ENCODE data around the gene FAM124A. TPM values are rescaled to one million over a fixed set of nuclear protein-coding genes. Genes with fewer than 3 reads are reported as not detected.

FAM124A gene
- total and polyA plus RNA-seq, 2 donors (not counting 3 experiments of a cell fraction or from before 2014, with no cell fraction given), result 3.8 to 9.9 TPM

DNA sequence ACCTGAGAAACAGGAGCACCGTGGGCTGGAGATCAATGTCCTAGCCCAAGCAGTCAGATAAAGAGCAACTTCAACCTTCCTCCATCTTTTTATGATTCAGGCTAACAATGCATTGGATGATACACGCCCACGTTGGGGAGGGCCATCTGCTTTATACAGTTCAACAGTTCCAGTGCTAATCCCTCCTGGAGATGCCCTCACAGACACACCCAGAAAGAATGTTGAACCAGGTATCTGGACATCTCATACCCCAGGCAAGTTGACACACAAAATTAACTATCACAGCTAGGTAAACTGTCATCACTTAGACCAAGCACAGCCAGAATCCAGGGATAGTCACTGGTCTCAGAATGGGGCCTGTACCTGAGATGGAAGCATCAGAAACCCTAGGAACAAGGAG is 96.7 kb downstream of the FAM124A start:
- DNase-seq (ENCODE audit: low read depth, low spot score) (no peak), FAIRE-seq (no peak)
- H3K4me2 ChIP-seq (ENCODE audit: insufficient read depth, low read length), result no peak overlapping the region
- H3K9ac ChIP-seq (replicated peaks; ENCODE audit: extremely low read depth, insufficient read depth, low read length), result no peak overlapping the region
- ChIA-PET CTCF (no interaction called here), POLR2A (no interaction called here)
- intact Hi-C loops (cut with micrococcal nuclease), result loop anchor here (5.0 to 10.0 kb wide), 2 partner anchors 33 to 96 kb away; no protein-coding TSS in a partner anchor
- BruUV-seq (replicated peaks), result no TSS peak
- no peaks in the 10 kb centered on the region for H3K36me3 ChIP-seq (ENCODE audit: control insufficient read depth in 2 of 2, extremely low read depth in 1 of 2, insufficient read depth in 2 of 2, low read length in 2 of 2)
- dilution Hi-C loops (cut with MboI; ENCODE audit: extremely low pct_ligation_motif_present, low sequenced_read_pairs), result no loop called here
- TF ChIP-seq EZH2 (IDR thresholded peaks at IDR 0.05; ENCODE audit: borderline replicate concordance, low read depth, low read length, severe bottlenecking) (no peak), POLR2AphosphoS5 (IDR thresholded peaks at IDR 0.05; ENCODE audit: insufficient read depth, low read depth, low read length) (no peak)
- H3K79me2 ChIP-seq (ENCODE audit: control insufficient read depth, insufficient read depth, low read length), result no peaks in the 10 kb centered on the region
- peaks cover 13% of the 10 kb centered on the region for H3K4me1 ChIP-seq (ENCODE audit: control insufficient read depth, extremely low read depth, insufficient read depth, low read length)
- no peaks in the 10 kb centered on the region for H3K9me1 ChIP-seq (replicated peaks; ENCODE audit: control insufficient read depth, extremely low read depth, insufficient read depth, low read length)
- no peak overlapping the region for H3K27ac ChIP-seq (ENCODE audit: insufficient read depth, low read depth, low read length)
- no peak overlapping the region for H3K4me3 ChIP-seq (replicated peaks in 1 of 3; ENCODE audit: insufficient read depth in 1 of 3, low read depth in 1 of 3, low read length in 3 of 3)
- no peak overlapping the region for H2AFZ ChIP-seq (ENCODE audit: low read depth, low read length)
- H3K9me3 ChIP-seq (replicated peaks; ENCODE audit: control insufficient read depth, insufficient read depth, low read length), result no peaks in the 10 kb centered on the region
- H4K20me1 ChIP-seq (replicated peaks; ENCODE audit: control insufficient read depth, extremely low read depth, insufficient read depth, low read length), result no peaks in the 10 kb centered on the region
- no peaks in the 10 kb centered on the region for H3K27me3 ChIP-seq (ENCODE audit: control insufficient read depth in 2 of 2, insufficient read depth in 2 of 2, low read length in 2 of 2)

DNA sequence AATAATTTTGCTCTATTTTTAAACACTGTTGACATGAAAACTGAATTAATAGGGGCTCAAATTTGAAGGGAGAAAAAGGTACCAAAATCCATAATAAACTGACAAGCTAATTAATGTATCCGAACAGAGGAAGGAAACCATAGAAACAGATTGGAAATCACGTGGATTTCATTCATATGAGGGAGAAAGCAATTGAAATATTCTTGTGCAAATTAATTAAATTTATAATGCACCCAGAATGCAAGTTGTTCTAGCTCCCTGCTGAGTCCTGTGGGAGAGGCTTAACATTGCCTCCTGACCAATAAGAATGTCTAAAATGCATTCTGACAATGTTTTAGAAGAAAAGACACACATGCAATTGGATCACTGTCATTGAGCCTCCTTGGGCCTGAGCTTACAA is 99.6 kb downstream of the FAM124A start:
- dilution Hi-C loops (cut with MboI; ENCODE audit: extremely low pct_ligation_motif_present, low sequenced_read_pairs), result no loop called here
- H3K4me1 ChIP-seq (ENCODE audit: control insufficient read depth, extremely low read depth, insufficient read depth, low read length), result no peaks in the 10 kb centered on the region
- ChIA-PET CTCF (interaction anchor here (1.0 to 1.7 kb wide), 4 partner anchors 13 to 196 kb away, joined by 3 to 8 read pairs (median 6); no protein-coding TSS in a partner anchor), POLR2A (no interaction called here)
- FAIRE-seq, result no peak
- H3K27ac ChIP-seq (ENCODE audit: insufficient read depth, low read depth, low read length), result no peak overlapping the region
- H3K9ac ChIP-seq (replicated peaks; ENCODE audit: extremely low read depth, insufficient read depth, low read length), result no peak overlapping the region
- no peaks in the 10 kb centered on the region for H3K36me3 ChIP-seq (ENCODE audit: control insufficient read depth in 2 of 2, extremely low read depth in 1 of 2, insufficient read depth in 2 of 2, low read length in 2 of 2)
- H3K27me3 ChIP-seq (ENCODE audit: control insufficient read depth in 2 of 2, insufficient read depth in 2 of 2, low read length in 2 of 2), result no peaks in the 10 kb centered on the region
- no peak for DNase-seq (ENCODE audit: low read depth, low spot score)
- TF ChIP-seq POLR2A (IDR thresholded peaks at IDR 0.05; ENCODE audit: low read depth, low read length), result no peak
- TF ChIP-seq, protein P1, sequence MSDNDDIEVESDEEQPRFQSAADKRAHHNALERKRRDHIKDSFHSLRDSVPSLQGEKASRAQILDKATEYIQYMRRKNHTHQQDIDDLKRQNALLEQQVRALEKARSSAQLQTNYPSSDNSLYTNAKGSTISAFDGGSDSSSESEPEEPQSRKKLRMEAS (IDR thresholded peaks at IDR 0.05; ENCODE audit: insufficient read depth, insufficient read length), result no peak
- TF ChIP-seq JUN (IDR thresholded peaks at IDR 0.05; ENCODE audit: borderline replicate concordance, insufficient read depth, insufficient read length, low read depth), result no peak
- no peak for TF ChIP-seq POLR2AphosphoS5 (IDR thresholded peaks at IDR 0.05; ENCODE audit: insufficient read depth, low read depth, low read length)
- no peak for TF ChIP-seq EZH2 (IDR thresholded peaks at IDR 0.05; ENCODE audit: borderline replicate concordance, low read depth, low read length, severe bottlenecking)
- TF ChIP-seq GATA2 (IDR thresholded peaks at IDR 0.05; ENCODE audit: insufficient read depth, insufficient read length, low read depth, low read length), result no peak
- no peak for TF ChIP-seq FOS (IDR thresholded peaks at IDR 0.05; ENCODE audit: borderline replicate concordance, insufficient read depth, low read length)
- TF ChIP-seq, protein P2, sequence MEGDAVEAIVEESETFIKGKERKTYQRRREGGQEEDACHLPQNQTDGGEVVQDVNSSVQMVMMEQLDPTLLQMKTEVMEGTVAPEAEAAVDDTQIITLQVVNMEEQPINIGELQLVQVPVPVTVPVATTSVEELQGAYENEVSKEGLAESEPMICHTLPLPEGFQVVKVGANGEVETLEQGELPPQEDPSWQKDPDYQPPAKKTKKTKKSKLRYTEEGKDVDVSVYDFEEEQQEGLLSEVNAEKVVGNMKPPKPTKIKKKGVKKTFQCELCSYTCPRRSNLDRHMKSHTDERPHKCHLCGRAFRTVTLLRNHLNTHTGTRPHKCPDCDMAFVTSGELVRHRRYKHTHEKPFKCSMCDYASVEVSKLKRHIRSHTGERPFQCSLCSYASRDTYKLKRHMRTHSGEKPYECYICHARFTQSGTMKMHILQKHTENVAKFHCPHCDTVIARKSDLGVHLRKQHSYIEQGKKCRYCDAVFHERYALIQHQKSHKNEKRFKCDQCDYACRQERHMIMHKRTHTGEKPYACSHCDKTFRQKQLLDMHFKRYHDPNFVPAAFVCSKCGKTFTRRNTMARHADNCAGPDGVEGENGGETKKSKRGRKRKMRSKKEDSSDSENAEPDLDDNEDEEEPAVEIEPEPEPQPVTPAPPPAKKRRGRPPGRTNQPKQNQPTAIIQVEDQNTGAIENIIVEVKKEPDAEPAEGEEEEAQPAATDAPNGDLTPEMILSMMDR (IDR thresholded peaks at IDR 0.05; ENCODE audit: extremely low read depth in 1 of 2, insufficient read depth in 1 of 2, low read depth in 1 of 2, low read length in 2 of 2), result no peak
- TF ChIP-seq MYC (IDR thresholded peaks at IDR 0.05; ENCODE audit: low read depth, low read length), result no peak
- no peak overlapping the region for H3K4me3 ChIP-seq (replicated peaks in 1 of 3; ENCODE audit: insufficient read depth in 1 of 3, low read depth in 1 of 3, low read length in 3 of 3)
- H3K4me2 ChIP-seq (ENCODE audit: insufficient read depth, low read length), result no peak overlapping the region
- no peaks in the 10 kb centered on the region for H4K20me1 ChIP-seq (replicated peaks; ENCODE audit: control insufficient read depth, extremely low read depth, insufficient read depth, low read length)
- H3K79me2 ChIP-seq (ENCODE audit: control insufficient read depth, insufficient read depth, low read length), result no peaks in the 10 kb centered on the region
- no peaks in the 10 kb centered on the region for H3K9me3 ChIP-seq (replicated peaks; ENCODE audit: control insufficient read depth, insufficient read depth, low read length)
- intact Hi-C loops (cut with micrococcal nuclease), result no loop called here
- BruUV-seq (replicated peaks), result no TSS peak
- no peak overlapping the region for H2AFZ ChIP-seq (ENCODE audit: low read depth, low read length)
- H3K9me1 ChIP-seq (replicated peaks; ENCODE audit: control insufficient read depth, extremely low read depth, insufficient read depth, low read length), result no peaks in the 10 kb centered on the region

All from endothelial cell of umbilical vein (primary cell).